Mucosa of stomach (tissue), 1 donor: ENCODE results near the gene TMEM130.
"Not testable (repeated sequence)": the region's sequence is repeated elsewhere in the genome, so short reads cannot be mapped to it uniquely, and the experiment has no call there.

Experiments used
- H3K27me3 ChIP-seq: one replicate; pipeline ENCODE4 v1.7.0; 2013; ENCODE audit warnings: mild to moderate bottlenecking, low read length; ENCODE audit not compliant: control insufficient read depth, insufficient read depth
- H3K36me3 ChIP-seq: one replicate; pipeline ENCODE4 v1.7.0; 2013; ENCODE audit warnings: low read length; ENCODE audit not compliant: control insufficient read depth, insufficient read depth
- H3K4me1 ChIP-seq: one replicate; pipeline ENCODE4 v1.7.0; 2013; ENCODE audit warnings: mild to moderate bottlenecking, low read length; ENCODE audit not compliant: control insufficient read depth, insufficient read depth
- H3K4me3 ChIP-seq: one replicate; pipeline ENCODE4 v1.7.0; 2013; ENCODE audit warnings: low read length
- H3K9ac ChIP-seq: one replicate; pipeline ENCODE4 v1.7.0; 2013; ENCODE audit warnings: mild to moderate bottlenecking, low read length, moderate library complexity
- H3K9me3 ChIP-seq: one replicate; pipeline ENCODE4 v1.7.0; 2013; ENCODE audit warnings: mild to moderate bottlenecking, low read length, moderate library complexity; ENCODE audit not compliant: control insufficient read depth
- donor health status: Pancreatic carcinoma.

The TMEM130 gene

DNA sequence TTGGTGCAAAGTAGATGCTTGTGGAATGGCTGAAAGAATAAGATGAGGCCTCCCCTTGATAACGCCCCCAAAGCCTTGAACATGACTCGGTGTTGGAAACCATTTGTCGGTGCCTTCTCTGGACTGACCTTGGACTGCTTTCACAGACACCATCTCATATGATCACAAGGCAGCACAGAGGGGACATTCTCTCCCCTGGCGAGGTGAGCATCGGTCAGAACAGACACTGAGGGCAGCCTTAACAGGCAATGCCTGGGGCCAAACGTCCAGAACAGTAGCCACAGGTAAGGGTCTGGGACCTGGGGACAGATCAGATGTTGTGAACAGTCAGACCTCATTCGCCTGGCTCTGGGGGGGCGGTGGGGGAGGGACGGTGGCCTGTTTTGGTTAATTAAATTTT, 5.7 kb upstream of the TMEM130 start:
- Histone ChIP-seq H3K36me3 (no peaks in the 10 kb centered on the region), H3K4me1 (peaks cover 4% of the 10 kb centered on the region), H3K4me3 (no peak overlapping the region), H3K27me3 (peaks cover 11% of the 10 kb centered on the region), H3K9me3 (no peaks in the 10 kb centered on the region), H3K9ac (no peak overlapping the region)

- Histone ChIP-seq H3K27me3 (peaks cover 15% of the 10 kb centered on the region), H3K9ac (no peak overlapping the region), H3K36me3 (no peaks in the 10 kb centered on the region), H3K9me3 (no peaks in the 10 kb centered on the region), H3K4me1 (peaks cover 4% of the 10 kb centered on the region), H3K4me3 (no peak overlapping the region)
Measured at GRCh38 chr7:98874942-98875341, 5.1 kb upstream of the TMEM130 start.

DNA sequence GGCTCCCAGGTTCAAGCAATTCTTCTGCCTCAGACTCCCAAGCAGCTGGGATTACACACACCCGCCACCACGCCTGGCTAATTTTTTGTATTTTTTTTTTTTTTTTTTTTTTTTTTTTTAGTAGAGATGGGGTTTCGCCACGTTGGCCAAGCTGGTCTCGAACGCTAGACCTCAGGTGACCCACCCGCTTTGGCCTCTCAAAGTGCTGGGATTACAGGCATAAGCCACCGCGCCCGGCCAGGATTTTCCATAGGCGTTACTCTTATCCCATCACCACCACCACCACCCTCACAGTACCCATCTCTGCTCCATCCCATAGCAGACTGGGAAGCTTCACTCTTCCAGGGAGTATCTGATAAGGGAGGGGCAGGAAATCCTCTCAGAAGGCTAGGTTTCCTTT, 3.8 kb upstream of the TMEM130 start:
- not testable (repeated sequence) for H3K9ac ChIP-seq, H3K9me3 ChIP-seq, H3K36me3 ChIP-seq, H3K4me1 ChIP-seq, H3K4me3 ChIP-seq
- peaks cover 26% of the 10 kb centered on the region for H3K27me3 ChIP-seq

DNA sequence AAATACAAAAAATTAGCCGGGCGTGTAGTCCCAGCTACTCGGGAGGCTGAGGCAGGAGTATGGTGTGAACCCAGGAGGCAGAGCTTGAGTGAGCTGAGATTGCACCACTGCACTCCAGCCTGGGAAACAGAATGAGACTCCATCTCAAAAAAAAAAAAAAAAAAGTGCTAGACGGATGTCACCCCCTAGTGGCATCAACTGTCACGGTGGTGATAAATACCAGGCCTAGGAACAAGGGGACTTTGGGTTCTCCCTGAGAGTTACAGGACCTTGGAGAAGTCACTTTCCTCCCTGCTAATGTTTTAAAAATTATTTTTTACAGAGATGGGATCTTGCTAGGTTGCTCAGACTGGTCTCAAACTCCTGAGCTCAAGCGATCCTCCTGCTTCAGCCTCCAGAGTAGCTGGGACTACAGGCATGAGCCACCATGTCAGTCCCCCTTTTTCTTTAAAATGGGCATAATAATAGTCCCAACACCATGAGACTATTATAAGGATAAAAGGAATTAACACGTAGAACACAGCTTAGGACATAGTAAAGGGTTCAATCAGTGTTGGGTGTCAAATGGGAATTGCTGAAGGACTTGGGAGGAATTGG, 2.6 kb upstream of the TMEM130 start:
- H3K4me3 ChIP-seq = no peak overlapping the region

DNA sequence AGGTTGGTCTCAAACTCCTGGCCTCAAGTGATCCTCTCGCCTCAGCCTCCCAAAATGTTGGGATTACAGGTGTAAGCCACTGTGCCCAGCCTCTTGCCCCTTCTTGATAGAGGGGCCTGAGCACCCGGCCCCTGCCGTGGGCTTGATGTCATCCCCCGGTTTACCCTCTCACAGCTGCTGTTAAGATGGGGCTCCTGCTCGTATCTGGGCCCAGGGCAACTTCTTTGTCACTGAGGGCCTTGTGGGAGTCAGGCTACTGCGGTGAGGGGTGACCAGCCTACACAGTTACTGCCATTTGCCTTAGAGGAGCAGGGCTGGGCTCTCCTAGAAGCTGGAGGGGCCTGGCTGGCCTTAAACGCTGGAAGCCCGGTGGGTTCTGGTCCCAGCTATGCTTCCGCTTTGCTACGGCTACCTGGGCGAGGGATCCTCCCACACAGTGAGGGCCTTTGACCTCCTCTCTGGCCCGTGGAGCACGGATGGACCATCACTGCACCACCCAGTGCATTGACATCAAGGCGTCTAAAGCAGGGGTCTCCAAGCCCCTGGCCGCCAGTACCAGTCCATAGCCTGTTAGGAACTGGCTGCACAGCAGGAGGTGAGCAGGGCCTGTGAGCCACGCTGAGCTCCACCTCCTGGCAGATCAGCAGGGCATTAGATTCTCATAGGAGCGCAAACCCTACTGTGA, 1.1 kb upstream of the TMEM130 start:
- H3K9ac ChIP-seq = no peak overlapping the region
- no peaks in the 10 kb centered on the region for H3K4me1 ChIP-seq
- H3K36me3 ChIP-seq = no peaks in the 10 kb centered on the region
- H3K27me3 ChIP-seq = peaks cover 29% of the 10 kb centered on the region
- no peaks in the 10 kb centered on the region for H3K9me3 ChIP-seq
- no peak overlapping the region for H3K4me3 ChIP-seq

More for the DNA sequence above, 2.6 kb upstream of the TMEM130 start:
- H3K27me3 ChIP-seq = peaks cover 29% of the 10 kb centered on the region
- no peak overlapping the region for H3K9ac ChIP-seq
- H3K4me1 ChIP-seq = no peaks in the 10 kb centered on the region
- no peaks in the 10 kb centered on the region for H3K9me3 ChIP-seq
- H3K36me3 ChIP-seq = no peaks in the 10 kb centered on the region

GRCh38 chr7:98870121-98870651, 372 bp upstream of the TMEM130 start:
- Histone ChIP-seq H3K4me3 (no peak overlapping the region), H3K4me1 (no peaks in the 10 kb centered on the region), H3K9ac (no peak overlapping the region), H3K9me3 (no peaks in the 10 kb centered on the region), H3K27me3 (peaks cover 29% of the 10 kb centered on the region), H3K36me3 (no peaks in the 10 kb centered on the region)

DNA sequence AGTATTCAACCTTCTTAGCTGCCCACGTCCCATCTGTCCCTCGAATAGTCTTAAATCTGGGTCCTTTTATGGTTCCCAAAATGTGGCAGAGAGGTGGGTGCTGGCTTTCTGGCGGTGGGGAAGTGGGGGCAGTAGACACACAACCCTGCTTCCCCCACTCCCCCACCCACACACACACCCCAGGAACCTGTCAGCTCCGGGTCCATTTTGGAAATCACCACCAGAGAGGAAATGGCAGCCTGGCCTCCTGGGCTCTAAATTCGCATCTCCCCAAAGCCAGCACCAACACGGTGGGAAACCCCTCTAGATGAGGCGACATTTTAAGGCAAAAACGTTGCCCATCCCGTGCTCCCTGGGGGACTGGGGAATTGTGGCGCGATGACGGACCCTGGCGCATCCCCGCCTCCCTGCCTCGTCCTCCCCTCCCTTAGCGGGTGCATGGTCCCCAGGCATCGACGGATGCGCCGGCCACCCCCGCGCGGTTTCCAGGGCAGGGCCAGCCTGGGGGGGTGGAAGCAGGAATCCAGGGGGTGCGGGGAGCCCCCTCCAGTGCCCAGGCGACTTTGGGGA, 702 bp downstream of the TMEM130 start:
- H3K9me3 ChIP-seq = no peaks in the 10 kb centered on the region
- H3K4me1 ChIP-seq = no peaks in the 10 kb centered on the region
- H3K27me3 ChIP-seq = peaks cover 29% of the 10 kb centered on the region
- no peak overlapping the region for H3K4me3 ChIP-seq
- H3K36me3 ChIP-seq = no peaks in the 10 kb centered on the region
- H3K9ac ChIP-seq = no peak overlapping the region

DNA sequence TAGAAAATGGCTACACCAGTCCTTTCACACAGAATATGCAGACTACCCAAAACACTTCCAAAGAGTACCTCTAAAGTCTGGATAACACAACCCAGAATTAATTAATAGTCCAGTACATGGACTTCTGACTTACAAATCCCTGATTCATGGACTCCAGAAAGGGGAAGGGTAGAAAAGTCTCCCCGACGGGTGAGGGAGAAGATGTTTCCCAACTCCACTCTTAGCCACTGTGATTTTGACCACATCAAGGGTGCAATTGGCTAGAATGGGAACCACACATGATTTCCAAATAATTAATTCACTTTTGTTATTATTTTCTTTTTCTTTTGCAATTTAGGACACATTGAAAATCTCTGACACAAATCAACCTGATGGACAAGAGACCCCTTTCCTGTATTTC, 1.4 kb downstream of the TMEM130 start:
- H3K36me3 ChIP-seq = no peaks in the 10 kb centered on the region
- no peaks in the 10 kb centered on the region for H3K4me1 ChIP-seq
- no peak overlapping the region for H3K4me3 ChIP-seq
- H3K27me3 ChIP-seq = peaks cover 29% of the 10 kb centered on the region
- no peaks in the 10 kb centered on the region for H3K9me3 ChIP-seq
- no peak overlapping the region for H3K9ac ChIP-seq

- Histone ChIP-seq H3K36me3 (no peaks in the 10 kb centered on the region), H3K4me3 (no peak overlapping the region), H3K9me3 (no peaks in the 10 kb centered on the region), H3K4me1 (no peaks in the 10 kb centered on the region), H3K9ac (no peak overlapping the region), H3K27me3 (peaks cover 29% of the 10 kb centered on the region)
Measured at GRCh38 chr7:98866765-98867164, 3.0 kb downstream of the TMEM130 start.

DNA sequence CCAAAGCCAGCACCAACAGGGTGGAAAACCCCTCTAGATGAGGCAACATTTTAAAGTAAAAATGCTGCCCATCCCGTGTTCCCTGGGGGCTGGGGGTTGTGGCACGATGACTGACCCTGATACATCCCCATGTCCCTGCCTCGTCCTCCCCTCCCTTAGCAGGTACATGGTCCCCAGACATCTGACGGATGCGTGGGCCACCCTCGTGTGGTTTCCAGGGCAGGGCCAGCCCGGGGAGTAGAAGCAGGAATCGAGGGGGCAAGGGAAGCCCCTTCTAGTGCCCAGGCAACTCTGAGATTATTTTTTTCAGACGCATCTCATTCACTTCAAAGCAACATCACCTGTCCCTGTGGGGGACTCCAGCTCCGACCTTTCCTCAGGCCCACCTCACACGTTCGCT, 3.5 kb downstream of the TMEM130 start:
- no peaks in the 10 kb centered on the region for H3K36me3 ChIP-seq
- H3K9me3 ChIP-seq = no peaks in the 10 kb centered on the region
- H3K4me1 ChIP-seq = no peaks in the 10 kb centered on the region
- no peak overlapping the region for H3K9ac ChIP-seq
- peaks cover 26% of the 10 kb centered on the region for H3K27me3 ChIP-seq
- no peak overlapping the region for H3K4me3 ChIP-seq

GRCh38 chr7:98864731-98865453, 4.9 kb downstream of the TMEM130 start:
- no peaks in the 10 kb centered on the region for H3K4me1 ChIP-seq
- no peak overlapping the region for H3K4me3 ChIP-seq
- no peak overlapping the region for H3K9ac ChIP-seq
- no peaks in the 10 kb centered on the region for H3K36me3 ChIP-seq
- no peaks in the 10 kb centered on the region for H3K9me3 ChIP-seq
- H3K27me3 ChIP-seq = peaks cover 18% of the 10 kb centered on the region

DNA sequence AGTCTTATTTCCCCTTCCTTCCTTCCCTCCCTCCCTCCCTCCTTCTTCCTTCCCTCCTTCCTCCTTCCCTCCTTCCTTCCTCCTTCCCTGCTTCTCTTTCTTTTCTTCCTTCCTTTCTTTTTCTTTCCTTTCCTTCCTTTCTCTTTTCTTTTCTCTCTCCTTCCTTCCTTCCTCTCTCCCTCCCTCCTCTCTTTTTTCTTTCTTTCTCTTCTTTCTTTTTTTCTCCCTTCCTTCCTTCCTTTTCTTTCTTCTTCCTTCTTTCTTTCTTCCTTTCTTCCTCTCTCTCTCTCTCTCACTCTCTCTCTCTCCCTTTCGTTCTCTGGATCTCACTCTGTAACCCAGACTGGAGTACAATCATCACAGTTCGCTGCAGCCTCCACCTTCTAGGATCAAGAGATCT, 6.2 kb downstream of the TMEM130 start:
- no peak overlapping the region for H3K9ac ChIP-seq
- no peaks in the 10 kb centered on the region for H3K4me1 ChIP-seq
- H3K27me3 ChIP-seq = peaks cover 7% of the 10 kb centered on the region
- H3K4me3 ChIP-seq = no peak overlapping the region
- no peaks in the 10 kb centered on the region for H3K36me3 ChIP-seq
- no peaks in the 10 kb centered on the region for H3K9me3 ChIP-seq
